Measurements from ENCODE around the gene CD19.

DNA sequence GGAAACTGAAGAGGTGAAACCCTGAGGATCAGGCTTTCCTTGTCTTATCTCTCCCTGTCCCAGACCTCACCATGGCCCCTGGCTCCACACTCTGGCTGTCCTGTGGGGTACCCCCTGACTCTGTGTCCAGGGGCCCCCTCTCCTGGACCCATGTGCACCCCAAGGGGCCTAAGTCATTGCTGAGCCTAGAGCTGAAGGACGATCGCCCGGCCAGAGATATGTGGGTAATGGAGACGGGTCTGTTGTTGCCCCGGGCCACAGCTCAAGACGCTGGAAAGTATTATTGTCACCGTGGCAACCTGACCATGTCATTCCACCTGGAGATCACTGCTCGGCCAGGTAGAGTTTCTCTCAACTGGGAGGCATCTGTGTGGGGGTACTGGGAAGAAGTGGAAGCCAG lies 1.4 kb downstream of the CD19 start:
- TF ChIP-seq, protein P1, sequence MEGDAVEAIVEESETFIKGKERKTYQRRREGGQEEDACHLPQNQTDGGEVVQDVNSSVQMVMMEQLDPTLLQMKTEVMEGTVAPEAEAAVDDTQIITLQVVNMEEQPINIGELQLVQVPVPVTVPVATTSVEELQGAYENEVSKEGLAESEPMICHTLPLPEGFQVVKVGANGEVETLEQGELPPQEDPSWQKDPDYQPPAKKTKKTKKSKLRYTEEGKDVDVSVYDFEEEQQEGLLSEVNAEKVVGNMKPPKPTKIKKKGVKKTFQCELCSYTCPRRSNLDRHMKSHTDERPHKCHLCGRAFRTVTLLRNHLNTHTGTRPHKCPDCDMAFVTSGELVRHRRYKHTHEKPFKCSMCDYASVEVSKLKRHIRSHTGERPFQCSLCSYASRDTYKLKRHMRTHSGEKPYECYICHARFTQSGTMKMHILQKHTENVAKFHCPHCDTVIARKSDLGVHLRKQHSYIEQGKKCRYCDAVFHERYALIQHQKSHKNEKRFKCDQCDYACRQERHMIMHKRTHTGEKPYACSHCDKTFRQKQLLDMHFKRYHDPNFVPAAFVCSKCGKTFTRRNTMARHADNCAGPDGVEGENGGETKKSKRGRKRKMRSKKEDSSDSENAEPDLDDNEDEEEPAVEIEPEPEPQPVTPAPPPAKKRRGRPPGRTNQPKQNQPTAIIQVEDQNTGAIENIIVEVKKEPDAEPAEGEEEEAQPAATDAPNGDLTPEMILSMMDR (IDR thresholded peaks at IDR 0.05; ENCODE audit: low read depth, low read length), result no peak
- TF ChIP-seq POLR2A (IDR thresholded peaks at IDR 0.05; ENCODE audit: extremely low read depth, insufficient read length), result no peak
- TF ChIP-seq MYC (IDR thresholded peaks at IDR 0.05; ENCODE audit: low read depth, low read length), result no peak
- TF ChIP-seq MAX (IDR thresholded peaks at IDR 0.05; ENCODE audit: low read depth, low read length), result no peak

Data from NB4 (cell line).